NCI-H1105 treated with DMSO at 0.1 percent for 48 hours (cell line): ENCODE results near the gene PDS5B.
A peak's percentile ranks its signal among the peaks of the same experiment; 100 is the strongest.
"Not testable (repeated sequence)": the region's sequence is repeated elsewhere in the genome, so short reads cannot be mapped to it uniquely, and the experiment has no call there.

Source experiments
- DNase-seq: peaks from one replicate; lab custom pipeline; 2025; lab: John Stamatoyannopoulos, UW

PDS5B gene

GRCh38 chr13:32586080-32586900 is at the start of gene PDS5B:
PDS5B (plus strand) TSS chr13:32586452; CDS start chr13:32648773, 62,321 bp downstream.
- DNase-seq: peak; percentile 80

- no peak for DNase-seq
These were observed 48.6 kb upstream of the PDS5B start for GRCh38 chr13:32537580-32538142.

DNA sequence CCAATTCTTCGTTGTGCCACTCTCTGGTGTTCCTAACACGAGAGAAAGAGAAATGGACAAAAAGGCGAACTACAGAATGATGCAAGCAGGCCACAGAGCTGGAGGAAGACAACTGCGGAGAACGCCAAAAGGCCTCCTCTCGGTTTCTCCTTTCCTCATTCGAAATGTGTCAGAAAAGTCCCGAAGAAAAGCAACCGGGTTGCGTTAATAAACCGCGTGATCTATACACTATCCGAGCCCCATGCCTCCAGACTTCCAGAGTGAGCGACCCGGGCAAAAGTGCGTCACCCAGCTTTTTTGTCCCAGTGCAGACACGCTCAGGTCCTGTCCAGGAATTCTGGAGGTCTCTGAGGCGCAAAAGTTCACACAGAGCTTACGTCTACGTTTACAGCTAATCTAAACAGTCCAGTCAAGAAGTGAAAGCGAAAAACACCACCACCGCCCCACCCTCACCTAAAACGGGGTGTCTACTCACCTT is 48.1 kb upstream of the PDS5B start:
- DNase-seq: no peak

DNA sequence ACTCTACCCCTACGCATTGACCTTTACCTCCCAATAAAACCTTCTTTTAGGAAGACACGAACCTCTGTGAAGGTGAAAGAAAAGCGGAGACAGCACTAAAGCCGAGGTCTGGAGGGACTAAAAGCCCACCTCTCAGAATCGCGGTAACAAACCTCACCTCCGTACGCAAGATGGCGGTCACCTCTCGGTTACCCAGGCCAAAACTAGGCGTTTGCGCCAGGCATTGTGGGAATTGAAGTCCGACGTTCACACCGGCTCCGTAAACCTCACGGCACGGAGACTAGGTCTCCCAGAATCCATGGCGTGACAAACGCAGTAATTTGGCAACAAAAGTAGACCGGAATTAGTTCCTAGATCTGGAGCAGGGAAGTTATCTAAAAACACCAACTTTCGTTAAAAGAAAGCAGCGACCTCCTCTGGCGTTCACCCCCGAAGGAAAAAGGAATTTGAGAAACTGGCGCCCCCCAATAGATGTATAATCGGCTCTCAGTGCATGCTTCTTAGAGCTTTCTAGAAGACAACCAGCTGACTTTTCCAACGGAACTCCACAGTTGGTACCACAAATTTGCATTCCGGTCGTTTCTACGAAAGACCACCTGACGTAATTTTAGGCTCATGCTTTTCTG is 47.5 kb upstream of the PDS5B start, which contains the start of gene N4BP2L2:
N4BP2L2 (minus strand) TSS at position 175 of the 626 bp plus-strand sequence. CDS start 1,768 bp downstream, outside the sequence.
- DNase-seq: peak; percentile 92

GRCh38 chr13:32542221-32542620 is 44.0 kb upstream of the PDS5B start:
- no peak for DNase-seq

- no peak for DNase-seq
These were observed 41.2 kb upstream of the PDS5B start for GRCh38 chr13:32545083-32545482.

DNA sequence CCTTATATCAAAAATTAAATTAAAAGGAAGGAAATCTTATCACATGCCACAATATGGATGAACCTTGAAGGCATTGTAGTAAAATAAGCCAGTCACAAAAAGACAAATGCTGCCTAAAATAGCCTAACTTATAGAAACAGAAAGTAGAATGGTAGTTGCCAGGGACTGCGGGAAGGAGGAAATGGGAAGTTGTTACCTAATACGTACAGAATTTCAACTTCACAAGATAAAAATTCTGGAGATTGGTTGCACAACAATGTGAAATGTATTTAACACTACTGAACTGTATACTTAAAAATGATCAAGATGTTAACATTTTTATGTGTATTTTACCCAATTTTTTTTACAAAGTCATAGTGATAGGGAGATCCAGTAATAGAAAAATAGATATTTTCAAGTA is 37.4 kb upstream of the PDS5B start:
- no peak for DNase-seq

DNA sequence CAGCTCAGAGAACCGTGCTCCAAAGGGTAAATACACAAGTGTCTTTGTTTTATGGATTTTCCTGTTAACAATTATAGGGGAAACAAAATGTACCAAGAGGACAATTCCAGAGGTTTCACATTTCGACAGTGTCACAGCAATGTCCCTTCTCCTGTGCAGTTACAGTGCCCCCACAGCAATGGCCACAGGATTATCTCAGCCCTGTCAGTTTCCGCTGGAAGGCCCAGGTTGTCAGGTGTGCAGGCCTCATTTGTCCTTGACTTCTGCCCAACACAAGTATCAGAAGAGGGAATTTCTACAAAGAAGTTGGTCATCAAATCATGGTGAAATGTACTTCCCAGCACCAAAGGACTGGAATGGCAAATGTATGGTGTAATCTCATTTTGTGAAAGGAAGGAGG is 36.5 kb upstream of the PDS5B start:
- no peak for DNase-seq

DNA sequence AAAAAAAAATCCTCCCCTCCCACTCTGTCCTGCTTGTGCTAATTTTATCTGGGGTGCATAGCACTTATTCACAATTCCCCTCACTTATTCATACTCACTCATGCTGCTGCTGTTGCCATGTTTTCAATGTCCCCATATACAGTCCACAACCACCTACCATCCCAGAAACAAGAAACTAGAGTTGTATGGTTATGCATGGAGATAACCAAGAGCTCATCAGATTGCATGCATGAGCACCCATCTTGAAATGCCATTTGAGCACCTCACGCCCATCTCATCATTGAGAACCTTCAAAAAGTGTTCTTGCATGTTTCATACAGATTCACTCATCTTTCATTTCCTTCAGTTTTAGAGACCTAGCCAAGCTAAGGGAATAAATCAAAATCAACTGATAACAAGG is 32.5 kb upstream of the PDS5B start:
- no peak for DNase-seq

GRCh38 chr13:32555613-32556012 is 30.6 kb upstream of the PDS5B start:
- no peak for DNase-seq

- DNase-seq: not testable (repeated sequence)
These were observed 25.4 kb upstream of the PDS5B start for GRCh38 chr13:32560842-32561241.

- not testable (repeated sequence) for DNase-seq
These were observed 10.6 kb upstream of the PDS5B start for GRCh38 chr13:32575687-32576086.

GRCh38 chr13:32577032-32577431 is 9.2 kb upstream of the PDS5B start:
- no peak for DNase-seq

DNA sequence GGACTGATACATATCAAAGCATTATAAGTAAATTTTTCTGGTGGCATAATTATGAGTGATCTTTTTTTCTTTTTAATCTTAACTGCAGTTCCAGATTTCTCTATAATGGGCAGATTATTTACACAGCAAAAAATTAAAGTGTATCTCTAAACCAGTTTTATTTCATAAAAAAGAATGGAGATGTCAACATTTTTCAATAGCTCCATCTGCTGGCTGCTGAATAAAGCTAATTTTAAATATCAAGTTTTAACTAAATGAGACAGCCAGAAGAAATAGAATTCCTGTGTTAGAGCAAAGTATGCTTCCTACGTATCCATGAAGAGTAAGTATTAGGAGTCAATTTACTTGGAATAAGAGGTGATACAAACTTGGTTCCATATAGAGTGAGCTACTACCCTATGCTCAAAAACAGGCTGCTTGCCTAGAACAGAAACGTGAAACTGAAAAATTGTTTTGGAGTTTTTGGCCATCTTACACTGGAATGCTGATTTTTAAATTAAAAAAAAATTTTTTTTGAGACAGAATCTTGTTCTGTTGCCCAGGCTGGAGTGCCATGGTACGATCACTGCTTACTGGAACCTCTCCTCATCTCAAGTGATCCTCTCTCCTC is 5.0 kb upstream of the PDS5B start:
- no peak for DNase-seq

DNA sequence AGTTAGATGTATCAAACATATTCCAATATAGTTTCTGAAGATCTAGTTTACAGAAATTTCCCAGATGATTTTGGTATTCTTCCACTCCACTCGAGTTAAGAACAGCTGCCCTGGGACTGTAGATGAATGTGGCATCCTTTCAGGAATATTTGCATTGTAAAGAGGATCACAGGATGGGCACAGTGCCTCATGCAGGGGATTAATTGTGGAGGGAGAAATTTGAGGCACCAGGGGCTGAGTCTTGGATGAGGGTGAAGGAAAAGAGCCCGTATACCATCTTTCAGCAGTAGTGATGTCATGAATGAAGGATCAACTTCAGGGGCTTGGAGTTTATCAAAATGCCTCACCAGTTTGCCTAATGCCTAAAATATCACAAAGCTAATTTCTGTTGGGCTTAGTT is 4.0 kb upstream of the PDS5B start:
- no peak for DNase-seq

DNA sequence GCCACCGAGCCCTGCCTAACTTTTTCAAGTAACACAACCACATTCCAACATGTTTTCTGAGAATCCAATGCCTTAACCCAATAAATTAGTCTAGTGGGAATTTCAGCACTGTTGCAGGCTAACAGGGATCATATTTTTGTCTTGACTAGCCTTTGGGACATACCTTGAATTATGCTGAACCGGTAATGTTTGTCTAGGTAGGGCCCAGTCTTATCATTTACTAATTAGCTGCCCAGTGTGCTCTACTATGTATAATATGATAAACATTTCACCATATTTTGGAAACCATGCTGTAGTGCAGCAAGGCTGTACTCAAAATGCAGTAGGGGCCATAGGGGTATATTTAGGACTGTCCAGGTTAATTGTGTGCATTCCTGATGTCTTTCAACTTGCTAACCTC is 3.3 kb upstream of the PDS5B start:
- no peak for DNase-seq

DNA sequence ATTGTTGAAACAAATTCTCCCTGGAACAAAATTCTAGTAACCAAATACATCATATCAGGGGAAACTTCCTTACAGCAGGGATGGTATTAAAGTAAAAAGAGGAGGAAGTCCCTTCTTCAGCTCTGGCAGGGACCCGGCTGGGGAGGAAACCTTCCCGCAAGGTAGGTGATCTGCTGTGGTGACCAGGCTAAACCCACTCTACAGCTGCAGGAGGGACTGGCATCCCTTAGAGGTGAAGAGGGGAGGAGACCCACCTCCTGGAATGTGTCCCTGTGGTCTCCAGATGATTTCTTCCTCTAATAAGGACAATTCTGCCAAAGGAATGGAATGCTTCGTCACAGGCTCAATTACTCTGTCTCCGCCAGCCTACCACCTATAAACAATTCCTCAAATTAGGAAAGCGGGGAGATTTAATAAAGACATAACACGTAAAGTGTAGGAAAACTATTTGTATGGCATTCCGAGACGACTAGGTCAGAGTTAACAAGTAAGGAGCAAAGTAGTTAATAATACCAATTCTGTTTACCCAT is 637 bp upstream of the PDS5B start:
- DNase-seq: no peak

DNA sequence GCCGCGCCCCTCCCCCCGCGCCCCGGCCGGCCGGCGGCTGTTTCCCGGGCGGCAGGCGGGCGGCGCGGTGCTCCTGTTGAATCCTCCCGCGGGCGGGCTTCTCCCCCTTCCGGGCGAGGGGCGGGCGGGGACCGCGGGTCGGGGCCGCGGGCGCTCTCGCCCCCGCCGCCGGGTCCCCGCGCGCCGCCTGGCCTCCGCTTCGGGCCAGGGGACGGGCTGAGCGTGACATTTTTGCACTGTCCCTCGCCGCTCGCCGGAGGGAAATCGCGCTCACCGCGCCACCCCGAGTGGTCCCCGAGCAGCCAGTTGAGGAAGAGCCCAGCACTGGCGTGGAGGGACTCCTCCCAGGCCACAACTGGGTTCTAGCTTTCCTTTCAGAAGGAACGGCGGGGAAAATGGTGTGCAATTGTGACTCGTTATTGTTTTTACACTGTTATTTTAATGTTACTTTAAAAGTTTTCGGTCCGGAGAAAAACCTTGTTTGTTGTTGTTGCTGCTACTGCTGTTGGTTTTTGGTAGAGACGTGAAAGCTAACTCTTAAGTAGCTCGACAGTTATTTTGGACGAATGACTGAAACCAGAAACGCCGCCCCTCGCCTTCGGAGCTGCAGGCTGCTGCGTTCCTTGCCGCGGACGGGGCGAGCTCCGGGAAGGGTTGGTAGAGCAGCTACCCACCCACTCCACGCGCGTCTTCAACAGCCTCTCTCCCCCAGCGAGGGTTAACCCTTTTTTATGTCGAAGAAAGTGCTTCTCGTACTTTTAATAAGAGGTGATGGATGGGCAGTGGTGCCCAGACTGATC is 959 bp downstream of the PDS5B start:
- peak; percentile 42 for DNase-seq

- peak; percentile 29 for DNase-seq
These were observed 1.5 kb downstream of the PDS5B start for GRCh38 chr13:32587811-32588170.

DNA sequence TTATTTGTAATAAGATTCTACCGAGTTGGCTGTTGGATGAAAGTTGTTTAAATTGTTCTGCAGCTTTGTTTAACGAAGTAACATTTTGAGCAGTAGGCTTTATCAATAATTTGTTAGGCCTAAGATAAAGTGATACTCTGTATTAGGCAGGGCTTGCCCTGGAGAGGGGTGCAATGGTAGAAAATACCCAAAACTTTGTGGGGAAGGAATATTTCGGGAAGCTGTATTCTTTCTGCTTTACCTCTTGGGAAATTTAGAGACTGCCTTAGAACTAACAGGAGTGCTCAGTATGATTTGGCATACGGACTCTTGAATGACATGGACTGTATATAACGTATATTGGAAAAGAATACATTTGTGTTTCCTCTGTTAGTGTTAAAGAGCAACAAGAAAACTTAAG is 2.5 kb downstream of the PDS5B start:
- no peak for DNase-seq

DNA sequence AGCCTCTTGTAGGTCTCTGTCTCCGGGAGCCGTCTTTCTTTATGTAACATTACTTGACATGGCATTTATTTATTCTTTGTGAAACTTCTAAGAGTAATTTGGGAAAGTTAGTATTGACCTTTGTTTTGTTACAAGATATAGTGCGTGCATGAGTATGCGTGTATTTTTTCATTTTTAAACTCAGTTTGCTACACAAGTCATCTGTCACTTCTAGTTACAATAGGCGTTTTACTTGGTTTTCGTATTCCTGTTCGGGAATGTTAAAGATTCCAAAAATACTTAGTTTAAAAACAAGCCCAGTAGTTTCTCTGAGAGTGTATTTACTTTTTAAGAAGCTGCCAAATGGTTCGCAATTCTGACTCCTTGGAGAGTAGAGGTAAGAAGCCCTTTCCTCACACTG is 3.2 kb downstream of the PDS5B start:
- no peak for DNase-seq

- no peak for DNase-seq
These were observed 4.0 kb downstream of the PDS5B start for GRCh38 chr13:32590266-32590665.
